ENCODE results near the gene POU2F3.

The POU2F3 gene

DNA sequence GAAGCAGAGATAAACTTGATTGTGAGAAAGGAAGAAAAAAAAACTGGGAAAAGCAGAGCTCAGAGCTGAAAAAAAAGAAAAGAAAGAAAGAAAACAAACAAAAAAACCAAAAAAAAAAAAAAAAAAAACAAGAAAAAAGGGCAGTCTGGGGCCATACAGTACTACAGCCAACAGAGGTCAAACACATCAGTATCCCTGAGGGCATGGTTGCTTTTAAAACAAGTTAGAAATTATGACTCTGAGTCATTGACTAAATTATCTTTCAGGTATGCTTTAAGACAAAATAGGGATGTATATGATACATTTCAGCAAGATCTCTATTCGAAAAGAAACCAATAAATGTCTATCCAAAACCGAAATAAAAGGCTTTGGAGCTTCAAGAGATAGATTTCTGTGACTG, 48.1 kb downstream of the POU2F3 start:
- no peak for DNase-seq

DNA sequence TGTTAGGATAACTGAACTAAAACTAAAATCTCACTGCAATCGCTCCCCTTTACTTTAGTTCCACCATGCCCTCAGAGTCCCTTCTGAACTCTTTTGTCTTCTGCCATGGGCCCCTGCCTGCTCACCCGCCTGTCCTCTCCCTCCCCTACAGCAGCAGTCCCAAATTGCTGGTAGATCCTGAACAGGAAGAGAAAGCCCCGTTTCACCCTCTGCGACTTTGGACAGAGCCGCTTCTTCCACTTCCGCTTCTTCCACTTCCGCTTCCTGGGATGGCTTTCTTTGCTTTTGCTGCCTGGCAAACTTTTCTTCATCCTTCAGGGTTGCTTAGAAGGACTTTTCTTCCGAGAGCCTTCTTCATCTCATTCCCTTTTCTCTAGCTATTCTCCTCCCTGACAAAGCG, 49.5 kb downstream of the POU2F3 start:
- no peak for DNase-seq

DNA sequence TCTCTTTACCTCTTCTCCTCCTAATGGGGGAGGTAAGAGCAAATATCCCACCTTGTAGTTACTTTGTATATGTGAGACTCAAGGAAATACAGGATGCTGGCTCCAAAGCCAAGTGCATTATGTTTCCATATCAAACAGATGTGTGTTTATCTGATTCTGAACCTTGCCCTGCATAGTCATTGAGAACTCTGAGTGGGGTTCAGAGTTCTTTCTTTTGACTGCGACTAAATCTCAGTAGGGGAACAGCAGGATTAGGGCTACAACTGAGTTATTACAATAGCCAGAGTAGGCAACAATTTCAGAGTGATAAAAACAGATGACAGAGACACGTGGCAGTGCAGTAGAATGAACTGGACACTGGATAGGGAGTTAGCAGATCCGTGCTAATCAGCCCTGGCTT, 51.0 kb downstream of the POU2F3 start:
- DNase-seq, result no peak

DNA sequence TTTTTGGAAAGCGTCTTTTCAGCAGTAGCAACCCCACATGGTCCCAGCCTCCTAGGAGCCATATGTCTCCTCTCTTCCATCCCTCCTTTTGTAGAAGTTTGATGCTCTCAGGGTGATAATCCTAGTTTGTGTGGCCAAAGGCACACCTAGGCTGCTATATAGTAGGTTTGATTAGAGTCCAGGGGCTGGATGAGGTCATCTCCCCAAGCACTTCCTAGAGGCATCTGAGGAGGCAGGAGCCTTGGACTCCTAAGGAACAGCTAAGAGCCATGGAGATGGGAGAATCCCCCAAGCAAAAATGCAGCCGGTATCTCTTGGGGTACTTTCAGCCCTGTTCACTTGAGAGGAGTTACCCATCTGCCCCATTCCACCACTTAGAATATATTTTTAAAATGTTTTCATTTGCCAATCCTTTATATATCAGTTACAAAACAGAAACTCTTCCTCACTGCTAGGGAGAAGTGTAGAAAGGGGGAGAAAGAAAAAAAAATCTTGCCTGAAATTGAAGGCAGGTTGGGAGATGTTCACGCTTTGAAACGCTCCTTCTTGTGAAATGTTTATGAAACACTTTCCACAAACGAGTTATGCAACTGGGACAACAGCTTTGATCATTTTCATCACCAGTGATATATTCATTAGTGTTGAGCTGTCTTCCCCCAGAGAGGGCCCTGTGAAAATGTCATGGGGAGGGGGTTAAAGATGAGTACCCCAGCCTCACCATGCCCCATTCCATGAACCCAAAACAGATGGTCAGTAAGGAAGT, 53.3 kb downstream of the POU2F3 start:
- no peak for DNase-seq

DNA sequence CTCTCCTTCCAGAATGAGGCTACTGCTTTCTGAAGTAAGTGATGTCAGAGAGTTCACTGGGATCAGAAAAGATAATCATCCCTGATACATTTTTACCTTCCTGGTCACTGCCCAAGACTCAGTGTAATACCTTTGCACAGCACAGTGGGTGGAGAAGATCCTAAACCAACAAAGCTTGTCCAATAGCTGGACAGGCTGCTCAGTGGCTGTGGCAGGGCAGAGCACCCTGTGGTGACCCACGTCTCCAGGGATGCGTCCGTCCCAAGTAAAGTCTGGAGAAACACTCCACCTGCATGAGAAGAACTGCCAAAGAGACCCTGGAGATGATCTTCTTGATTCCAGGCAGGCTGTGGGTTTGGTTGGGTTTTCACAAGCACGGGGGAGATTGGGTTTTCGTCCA, 54.2 kb downstream of the POU2F3 start:
- DNase-seq, result no peak

DNA sequence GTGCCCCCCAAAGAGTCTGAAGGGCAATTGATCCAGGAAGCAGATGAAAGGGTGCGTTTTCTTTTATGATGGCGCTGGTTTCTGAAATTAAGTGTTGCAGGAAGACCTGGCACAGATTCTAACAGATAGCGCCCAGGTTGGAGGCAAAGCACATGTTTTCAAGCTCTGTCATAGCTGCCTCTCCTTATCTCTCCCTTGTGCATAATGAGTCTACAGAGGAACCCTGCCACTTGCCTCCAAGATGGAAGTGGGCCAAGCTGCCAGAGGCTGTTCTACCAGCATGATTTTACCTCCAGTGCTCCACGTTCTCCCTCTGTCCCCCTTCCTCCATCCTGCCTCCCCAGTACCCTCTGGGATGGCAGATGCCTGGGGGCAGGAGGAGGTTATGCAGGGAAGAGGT, 55.2 kb downstream of the POU2F3 start:
- no peak for DNase-seq

DNA sequence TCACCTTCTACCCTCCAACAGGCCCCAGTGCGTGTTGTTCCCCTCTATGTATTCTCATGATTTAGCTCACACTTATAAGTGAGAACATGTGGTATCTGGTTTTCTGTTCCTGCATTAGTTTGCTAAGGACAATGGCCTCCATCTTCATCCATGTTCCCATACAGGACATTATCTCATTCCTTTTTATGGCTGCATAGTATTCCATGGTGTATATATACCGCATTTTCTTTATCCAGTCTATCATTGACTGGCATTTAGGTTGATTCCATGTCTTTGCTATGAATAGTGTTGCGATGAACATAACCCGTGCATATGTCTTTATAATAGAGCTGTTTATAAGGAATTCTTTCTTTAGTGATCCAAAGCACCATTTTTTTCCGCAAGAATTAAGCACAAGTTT, 56.6 kb downstream of the POU2F3 start:
- DNase-seq, result no peak

DNA sequence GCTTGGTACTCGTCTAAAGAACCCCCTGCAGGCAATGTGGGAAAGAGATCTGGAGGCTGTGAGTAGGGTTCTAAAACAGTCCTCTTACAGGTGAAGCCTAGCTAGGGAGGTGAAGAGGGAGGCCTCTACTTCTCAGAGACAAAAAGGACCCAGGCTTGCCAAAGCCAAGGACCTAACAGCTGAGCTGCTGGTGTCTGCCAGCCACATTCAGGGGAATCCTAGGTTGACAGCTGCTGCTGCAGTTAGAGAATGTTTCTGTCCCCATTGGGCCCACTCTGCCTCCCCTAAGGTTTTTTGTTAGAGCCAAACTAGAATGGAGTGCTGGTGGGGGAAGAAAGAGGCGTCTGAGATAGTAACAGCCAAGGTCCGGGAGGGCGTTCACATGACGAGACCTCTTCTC, 58.5 kb downstream of the POU2F3 start:
- no peak for DNase-seq

DNA sequence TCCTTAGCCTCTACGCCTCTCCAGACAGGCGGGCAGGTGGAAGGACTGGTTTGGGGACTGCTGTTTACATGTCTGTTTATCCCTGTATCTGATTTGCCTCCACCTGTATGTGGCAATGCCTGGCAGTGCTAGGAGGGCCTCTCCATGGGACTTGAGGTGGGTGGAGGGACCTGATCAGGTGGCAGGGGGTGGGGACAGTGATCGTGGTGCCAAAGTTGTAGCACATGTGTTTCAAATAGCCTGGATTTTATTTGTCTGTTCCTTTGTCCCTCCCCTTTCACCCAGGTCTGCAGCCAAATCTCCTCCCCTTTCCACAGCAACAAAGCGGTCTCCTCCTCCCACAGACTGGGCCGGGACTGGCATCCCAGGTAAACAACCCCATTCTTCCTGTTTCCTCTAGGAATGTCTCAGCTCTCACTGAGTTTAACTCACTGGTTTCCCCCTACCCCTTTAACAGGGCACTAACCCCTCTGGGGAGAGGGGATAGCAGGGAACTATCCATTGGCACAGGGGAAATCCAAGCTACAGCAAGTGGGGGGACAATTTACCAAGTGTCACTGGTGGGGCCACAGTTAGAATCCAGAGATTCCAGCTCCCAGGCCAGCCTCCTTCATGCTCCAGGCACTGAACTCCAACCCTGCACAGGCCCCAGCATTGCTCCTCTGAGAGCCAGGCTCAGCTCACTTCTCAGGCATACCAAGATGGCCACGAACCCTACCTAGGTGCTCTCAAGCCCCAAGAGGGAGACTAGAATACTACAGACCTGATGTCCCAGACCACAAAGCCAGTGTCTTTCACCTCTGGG, 62.3 kb downstream of the POU2F3 start:
- DNase-seq, result no peak

DNA sequence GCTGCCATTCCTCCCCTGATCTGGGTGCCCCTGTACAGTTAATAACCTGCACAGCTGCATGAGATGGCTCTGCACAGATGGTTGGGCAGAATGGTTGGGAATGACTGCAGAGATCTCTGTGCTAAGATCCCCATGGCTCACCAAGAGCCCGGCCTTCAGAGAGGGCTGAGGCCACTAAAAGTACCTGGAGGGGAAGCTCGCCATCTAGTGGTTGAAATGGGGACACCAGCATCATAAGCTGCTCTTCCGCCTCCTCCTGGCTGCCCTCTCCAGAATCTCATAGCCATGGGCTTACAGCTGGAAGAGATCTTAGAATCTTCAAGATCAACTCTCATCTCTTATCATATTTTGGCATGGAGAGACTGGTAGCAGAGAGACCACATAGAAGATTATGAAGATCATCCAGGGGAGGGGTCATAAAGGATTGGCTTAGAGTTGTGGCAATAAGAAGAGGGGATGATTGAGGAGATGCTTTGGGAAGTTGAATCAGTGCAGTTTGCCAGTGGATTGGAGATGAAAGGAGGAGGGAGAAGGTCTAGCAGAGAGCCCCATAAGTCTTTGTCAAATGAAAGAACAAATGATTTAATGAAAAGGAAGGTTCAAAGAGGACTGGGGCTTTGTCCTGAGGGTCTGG, 63.2 kb downstream of the POU2F3 start:
- peak; percentile 41 to 53 for DNase-seq

DNA sequence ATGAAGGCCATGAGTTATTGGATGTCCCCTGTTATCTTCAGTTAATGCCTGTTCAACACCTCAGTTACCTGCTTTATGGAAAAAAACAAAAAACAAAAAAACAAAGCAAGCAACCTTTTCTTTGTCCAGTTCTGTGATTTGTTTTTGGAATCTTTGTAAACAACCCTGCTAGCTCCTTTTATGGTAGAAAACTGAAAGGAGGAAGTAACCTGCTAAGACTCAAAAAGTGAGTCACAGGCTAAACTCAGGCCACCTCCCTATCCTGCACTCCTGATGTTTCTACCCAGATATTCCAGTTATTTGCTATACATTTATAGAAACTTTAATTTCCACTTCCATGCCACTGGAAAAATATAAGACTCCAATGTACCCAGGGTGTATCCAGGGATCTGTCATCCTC, 64.6 kb downstream of the POU2F3 start:
- no peak for DNase-seq

DNA sequence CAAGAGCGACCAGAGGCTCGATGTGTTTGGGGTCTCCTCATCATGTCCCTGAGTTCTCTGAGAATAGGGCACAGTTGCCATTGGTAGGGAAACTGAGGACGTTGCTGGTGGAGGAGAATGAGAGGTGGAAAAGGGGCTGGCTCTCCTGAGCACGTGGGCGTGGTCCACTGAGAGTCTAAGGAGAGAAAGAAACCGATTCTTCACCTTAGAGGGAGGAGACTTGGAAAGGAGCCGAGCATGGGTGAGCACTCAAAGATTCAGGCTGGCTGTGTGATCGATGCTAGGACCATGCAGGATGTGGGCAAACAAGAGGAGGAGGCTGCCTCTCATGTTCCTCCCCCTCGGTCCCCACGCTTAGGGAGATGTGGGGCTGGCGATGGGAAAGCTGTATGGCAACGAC, 65.3 kb downstream of the POU2F3 start:
- DNase-seq, result no peak

DNA sequence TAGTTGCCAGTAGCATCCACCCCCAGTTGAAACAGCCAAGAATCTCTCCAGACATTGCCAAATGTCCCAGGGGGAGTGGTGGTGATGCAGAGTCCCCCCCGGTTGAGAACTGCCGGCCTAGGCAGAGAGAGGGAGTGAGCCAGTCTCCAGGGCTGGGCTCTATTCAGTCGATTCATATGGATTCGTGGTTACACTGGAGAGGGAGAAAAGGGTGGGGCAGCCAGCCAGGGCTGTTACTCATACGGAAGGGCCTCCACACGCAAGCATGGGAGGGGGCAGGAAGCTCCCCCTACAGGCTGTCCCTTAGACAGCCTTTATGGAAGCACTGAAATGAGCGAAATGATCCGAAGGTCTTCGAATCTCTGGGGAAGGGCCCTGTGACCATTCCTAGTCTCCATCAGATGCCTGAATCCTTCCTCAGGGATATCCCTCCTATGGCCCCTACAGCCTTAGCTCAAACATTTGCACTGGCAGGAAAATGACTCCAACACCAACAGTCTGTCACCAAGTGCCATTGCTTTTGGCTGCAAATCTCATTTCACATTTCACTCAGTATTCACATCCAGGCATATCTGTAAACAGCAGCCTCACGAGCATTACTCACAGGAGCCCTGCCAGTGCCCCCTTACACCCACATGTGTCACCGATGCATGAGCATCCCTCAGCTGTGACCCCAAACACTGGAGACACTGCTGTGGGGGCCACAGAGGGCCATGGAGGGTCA, 66.7 kb downstream of the POU2F3 start:
- no peak for DNase-seq

DNA sequence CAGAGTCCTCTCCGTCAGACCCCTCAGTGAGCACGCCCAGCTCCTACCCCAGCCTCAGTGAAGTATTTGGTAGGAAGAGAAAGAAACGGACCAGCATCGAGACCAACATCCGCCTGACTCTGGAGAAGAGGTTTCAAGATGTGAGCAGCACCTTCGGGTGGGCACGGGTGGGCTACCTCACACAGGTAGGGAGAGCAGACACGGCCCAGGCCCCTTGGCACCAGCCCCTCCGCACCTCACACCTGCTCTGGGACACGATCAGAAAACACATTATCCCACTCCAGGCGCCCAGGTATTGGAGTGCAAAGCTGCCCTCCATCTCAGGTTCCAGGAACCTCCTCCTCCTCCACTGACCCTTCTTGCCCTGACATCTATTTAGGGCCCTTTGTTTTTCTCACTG, 67.5 kb downstream of the POU2F3 start:
- no peak for DNase-seq

DNA sequence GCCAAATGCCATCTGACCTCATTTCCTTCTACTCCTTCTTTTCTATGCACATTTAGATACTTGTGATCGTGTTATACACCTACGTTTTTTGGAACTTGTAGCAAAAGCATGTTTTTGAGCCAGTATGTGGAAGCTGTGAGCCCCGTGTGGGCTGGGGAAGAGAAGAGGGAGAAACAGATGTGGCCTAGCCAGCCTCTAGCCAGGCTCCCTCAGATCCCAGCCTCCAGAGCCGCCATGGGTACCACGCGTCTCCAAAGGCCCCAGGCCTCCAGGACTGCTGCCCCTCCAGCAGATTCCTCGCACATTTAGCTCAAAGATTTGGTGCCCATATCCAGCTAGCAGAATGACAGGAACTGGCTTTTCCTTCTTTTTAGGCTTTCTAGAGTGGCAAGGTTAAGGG, 68.1 kb downstream of the POU2F3 start:
- no peak for DNase-seq

DNA sequence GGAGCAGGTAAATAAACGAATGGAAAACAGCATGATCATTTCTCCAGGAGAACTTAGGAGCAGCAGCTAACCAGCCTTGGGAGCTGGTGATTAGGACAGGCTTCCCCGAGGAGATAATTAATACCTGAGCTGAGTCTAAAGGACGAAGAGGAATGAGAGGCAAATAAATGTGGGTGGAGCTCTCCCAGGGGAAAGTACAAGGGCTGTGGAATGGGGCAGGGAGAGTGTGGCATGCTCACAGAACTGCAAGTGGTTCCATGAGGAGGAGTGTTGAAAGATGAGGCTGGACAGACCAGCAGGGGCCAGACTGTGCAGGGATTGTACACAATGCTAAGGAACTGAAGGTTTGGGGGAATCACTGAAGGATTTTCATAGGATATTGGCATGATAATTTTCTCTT, 70.9 kb downstream of the POU2F3 start:
- no peak for DNase-seq

DNA sequence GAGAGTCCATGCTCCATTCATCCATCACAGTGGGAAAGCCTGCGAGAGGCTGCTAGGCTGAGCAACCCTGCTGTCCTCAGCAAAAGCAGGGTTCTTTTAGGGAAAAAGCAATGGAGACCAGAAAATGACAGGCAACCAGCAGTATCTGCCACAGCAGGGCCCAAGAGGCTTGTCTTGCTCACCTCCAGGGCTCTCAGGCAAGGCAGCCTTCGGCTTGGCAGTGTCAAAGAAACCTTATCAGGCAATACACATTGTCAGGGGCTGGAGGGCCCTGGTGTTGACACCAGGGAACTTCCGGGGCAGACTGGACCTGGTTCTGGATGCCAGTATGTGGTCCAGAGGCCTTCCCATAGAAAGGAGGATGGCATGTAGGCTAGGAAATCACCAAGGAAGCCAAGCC, 74.9 kb downstream of the POU2F3 start:
- no peak for DNase-seq

DNA sequence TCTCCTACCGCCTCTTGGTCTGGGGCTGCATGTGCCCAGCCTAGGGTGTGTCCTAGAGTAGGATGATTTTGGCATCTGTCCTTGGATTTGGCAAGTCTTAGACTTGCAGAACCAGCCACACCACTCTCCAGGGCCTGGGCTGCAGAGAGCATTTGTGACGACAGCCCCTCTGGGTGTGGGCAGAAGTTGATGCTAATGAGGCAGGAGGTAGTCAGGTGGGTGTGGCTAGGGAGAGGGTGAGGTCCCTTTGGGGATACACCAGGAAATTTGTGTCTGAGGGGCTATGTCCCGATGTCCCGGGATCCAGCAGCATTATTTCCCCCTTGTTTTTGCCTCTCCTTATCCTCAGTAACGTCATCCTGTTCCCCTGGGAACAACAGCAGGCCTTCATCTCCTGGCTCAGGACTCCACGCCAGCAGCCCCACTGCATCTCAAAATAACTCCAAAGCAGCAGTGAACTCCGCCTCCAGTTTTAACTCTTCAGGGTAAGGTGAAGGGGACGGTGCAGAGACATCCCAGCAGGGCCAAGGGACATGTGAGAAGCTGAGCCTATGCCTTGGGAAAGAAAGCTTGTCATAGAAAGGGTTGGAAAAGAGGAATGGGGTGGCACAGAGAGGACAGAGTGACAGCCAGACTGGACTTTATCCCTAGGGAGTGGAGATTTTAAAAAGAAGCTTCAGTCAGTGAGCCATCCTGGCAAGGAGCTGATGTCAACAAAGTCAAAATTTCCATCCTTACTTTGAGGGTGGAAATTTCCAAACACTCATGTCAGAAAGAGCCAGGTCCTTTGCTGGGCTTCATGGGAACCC, 77.1 kb downstream of the POU2F3 start:
- no peak for DNase-seq

DNA sequence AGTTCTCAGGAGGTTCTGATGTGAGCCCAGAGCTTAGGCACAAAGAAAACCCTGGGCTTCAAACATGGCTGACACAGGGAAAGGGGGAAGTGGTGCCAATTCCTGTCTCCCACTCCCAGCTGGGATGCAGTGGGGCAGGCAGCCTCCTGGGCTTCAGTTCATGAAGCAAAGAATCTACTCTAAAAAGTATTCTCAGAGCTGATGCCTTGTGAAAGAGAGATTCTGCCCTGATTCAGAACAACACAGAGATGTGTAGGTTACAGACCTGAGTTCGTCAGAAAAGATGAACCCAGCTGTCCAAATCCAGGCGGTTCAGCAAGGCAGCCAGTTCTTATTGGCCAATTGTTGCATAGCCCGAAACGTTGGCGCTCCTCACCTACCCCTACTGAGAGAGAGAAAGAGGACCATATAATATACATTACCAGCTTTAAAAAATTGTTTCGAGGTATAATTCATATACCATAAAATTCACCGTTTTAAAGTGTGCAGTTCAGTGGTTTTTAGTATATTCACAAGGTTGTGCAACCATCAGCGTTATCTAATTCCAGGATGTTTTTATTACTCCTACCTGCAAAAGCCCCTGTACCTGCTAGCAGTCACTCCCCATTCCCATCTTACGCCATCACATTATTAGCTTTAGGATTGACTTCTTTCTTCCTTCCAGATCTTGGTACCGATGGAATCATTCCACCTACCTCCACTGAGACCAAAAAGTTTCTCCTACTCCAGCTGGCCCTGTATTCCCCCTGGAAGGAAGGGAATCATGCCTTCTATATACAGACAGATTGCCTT, 77.9 kb downstream of the POU2F3 start:
- no peak for DNase-seq

DNA sequence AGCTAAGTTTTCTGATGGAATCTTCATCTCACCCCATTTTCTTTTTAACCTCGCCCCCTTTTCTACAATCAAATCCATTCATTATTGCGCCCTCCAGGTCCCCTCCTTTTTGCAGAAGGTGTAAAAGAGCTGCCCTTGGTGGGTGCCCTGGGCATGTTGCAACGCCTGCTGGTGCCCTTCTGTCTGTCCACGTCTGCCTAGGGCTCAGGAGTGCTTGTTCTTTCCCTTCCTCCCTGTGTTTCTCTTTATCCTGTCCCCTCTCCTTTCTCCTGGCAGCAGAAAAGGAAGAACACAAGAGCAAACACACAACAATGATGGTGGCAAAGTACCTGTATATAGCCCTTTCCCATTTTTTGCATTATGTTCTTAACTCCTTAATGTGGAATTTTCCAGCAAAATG, 79.0 kb downstream of the POU2F3 start:
- DNase-seq, result no peak

DNA sequence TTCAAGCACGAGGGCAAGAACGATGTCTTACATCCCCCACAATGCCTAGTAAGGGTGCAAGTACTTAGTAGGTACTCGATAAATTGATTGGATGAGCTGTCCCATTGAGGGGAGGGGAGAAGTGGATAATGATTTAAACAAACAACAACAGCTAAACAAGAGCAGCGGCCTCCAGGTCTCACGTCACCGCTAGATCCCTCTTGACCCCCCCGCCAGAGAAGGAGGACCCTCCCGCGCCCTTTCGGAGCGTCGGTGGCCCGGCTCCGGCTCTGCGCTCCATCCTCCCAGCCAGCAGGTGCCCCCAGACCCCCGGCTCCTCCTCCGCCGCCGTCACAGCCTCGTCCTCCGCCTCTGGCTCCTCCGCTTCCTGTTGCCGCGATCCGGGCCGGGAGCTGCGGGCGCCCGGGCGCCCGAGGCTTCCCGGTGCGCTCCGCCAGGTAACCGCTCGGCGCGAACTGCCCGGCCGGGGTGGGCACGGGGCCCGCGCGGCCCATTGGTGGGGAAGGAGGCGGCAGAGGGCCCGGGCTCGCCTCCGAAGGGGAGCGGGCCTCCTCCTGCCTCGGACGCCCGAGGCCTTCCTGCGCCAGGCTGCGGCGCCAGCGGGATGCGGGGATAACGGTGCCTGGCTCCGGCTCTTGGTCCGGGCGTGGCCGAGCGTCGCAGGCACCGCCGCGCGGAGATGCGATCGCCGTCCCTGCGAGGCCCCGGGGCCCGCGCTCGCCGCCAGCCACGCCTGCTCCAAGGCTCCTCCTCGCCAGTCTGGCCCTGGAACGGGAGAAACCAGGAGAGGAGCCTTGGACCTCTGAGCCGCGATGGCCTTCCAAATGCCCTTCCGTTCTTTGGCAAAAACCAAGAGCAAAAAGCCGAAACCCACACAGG, 85.2 kb downstream of the POU2F3 start, which contains the start of gene TLCD5:
Gene TLCD5 (plus strand): TSS at position 368 of the 879 bp plus-strand sequence. CDS start 2,143 bp downstream, outside the sequence.
- DNase-seq, result peak; percentile 8 to 24
